ENCODE results near the gene HEATR3.

HEATR3 gene

GRCh38 chr16:50065624-50066481 lies at the start of gene HEATR3:
HEATR3 (plus strand) TSS chr16:50065970; CDS start chr16:50066132, 162 bp downstream.
- Mint-ChIP-seq H3K27me3 (no peaks in the 10 kb centered on the region), H3K4me3 (peak within 1 kb of the TSS; percentile 84 to 93), H3K9me3 (no peaks in the 10 kb centered on the region), H3K27ac (peak within 1 kb of the TSS; percentile 92 to 97), H3K4me1 (peaks cover 41% of the 10 kb centered on the region)
- ATAC-seq (peak; percentile 91), DNase-seq (peak; percentile 94 to 95)

GRCh38 chr16:50017553-50017952 lies 48.2 kb upstream of the HEATR3 start:
- no peak overlapping the region for H3K4me3 Mint-ChIP-seq
- no peaks in the 10 kb centered on the region for H3K27me3 Mint-ChIP-seq
- no peaks in the 10 kb centered on the region for H3K4me1 Mint-ChIP-seq
- DNase-seq: no peak
- no peak overlapping the region for H3K27ac Mint-ChIP-seq
- ATAC-seq: no peak
- H3K9me3 Mint-ChIP-seq: no peaks in the 10 kb centered on the region

- peak in 1 of 2 donors; percentile 15 for DNase-seq
- Mint-ChIP-seq H3K27ac (no peak overlapping the region), H3K27me3 (no peaks in the 10 kb centered on the region), H3K4me1 (peaks cover 13% of the 10 kb centered on the region), H3K9me3 (no peaks in the 10 kb centered on the region), H3K4me3 (no peak overlapping the region)
- no peak for ATAC-seq
Measured at GRCh38 chr16:50021544-50021943, 44.2 kb upstream of the HEATR3 start.

- no peak overlapping the region for H3K27ac Mint-ChIP-seq
- H3K27me3 Mint-ChIP-seq: no peaks in the 10 kb centered on the region
- no peaks in the 10 kb centered on the region for H3K9me3 Mint-ChIP-seq
- H3K4me1 Mint-ChIP-seq: peaks cover 19% of the 10 kb centered on the region
- ATAC-seq: no peak
- H3K4me3 Mint-ChIP-seq: no peak overlapping the region
- no peak for DNase-seq
Measured at GRCh38 chr16:50023641-50024040, 42.1 kb upstream of the HEATR3 start.

GRCh38 chr16:50024207-50024606 lies 41.6 kb upstream of the HEATR3 start:
- H3K27me3 Mint-ChIP-seq: no peaks in the 10 kb centered on the region
- H3K9me3 Mint-ChIP-seq: no peaks in the 10 kb centered on the region
- peak overlapping the region in 1 of 2 donors; percentile 96 for H3K27ac Mint-ChIP-seq
- peaks cover 19% of the 10 kb centered on the region for H3K4me1 Mint-ChIP-seq
- H3K4me3 Mint-ChIP-seq: peak overlapping the region; percentile 93 to 95
- ATAC-seq: no peak
- no peak for DNase-seq

GRCh38 chr16:50024684-50025536 lies 40.9 kb upstream of the HEATR3 start, which contains the start of gene CNEP1R1:
CNEP1R1 (plus strand) TSS chr16:50025225; CDS start chr16:50025316, 91 bp downstream.
- no peaks in the 10 kb centered on the region for H3K27me3 Mint-ChIP-seq
- DNase-seq (peak; percentile 93 to 96), ATAC-seq (peak; percentile 100)
- no peaks in the 10 kb centered on the region for H3K9me3 Mint-ChIP-seq
- peak within 1 kb of the TSS; percentile 95 to 96 for H3K27ac Mint-ChIP-seq
- peak within 1 kb of the TSS; percentile 93 to 95 for H3K4me3 Mint-ChIP-seq
- peaks cover 19% of the 10 kb centered on the region for H3K4me1 Mint-ChIP-seq

GRCh38 chr16:50025537-50025931 lies 40.2 kb upstream of the HEATR3 start:
- Mint-ChIP-seq H3K9me3 (no peaks in the 10 kb centered on the region), H3K4me1 (peaks cover 19% of the 10 kb centered on the region), H3K27ac (peak overlapping the region; percentile 95 to 96), H3K27me3 (no peaks in the 10 kb centered on the region), H3K4me3 (peak overlapping the region; percentile 93 to 95)
- ATAC-seq: peak; percentile 17
- DNase-seq: peak in 1 of 2 donors; percentile 34

GRCh38 chr16:50027829-50028228 lies 37.9 kb upstream of the HEATR3 start:
- peaks cover 19% of the 10 kb centered on the region for H3K4me1 Mint-ChIP-seq
- peak overlapping the region in 1 of 2 donors; percentile 88 for H3K27ac Mint-ChIP-seq
- H3K27me3 Mint-ChIP-seq: no peaks in the 10 kb centered on the region
- ATAC-seq (no peak), DNase-seq (no peak)
- no peaks in the 10 kb centered on the region for H3K9me3 Mint-ChIP-seq
- H3K4me3 Mint-ChIP-seq: no peak overlapping the region

- peaks cover 18% of the 10 kb centered on the region for H3K4me1 Mint-ChIP-seq
- ATAC-seq (no peak), DNase-seq (no peak)
- H3K27ac Mint-ChIP-seq: no peak overlapping the region
- no peak overlapping the region for H3K4me3 Mint-ChIP-seq
- H3K9me3 Mint-ChIP-seq: no peaks in the 10 kb centered on the region
- H3K27me3 Mint-ChIP-seq: no peaks in the 10 kb centered on the region
Measured at GRCh38 chr16:50035468-50035992, 30.2 kb upstream of the HEATR3 start.

GRCh38 chr16:50036426-50036825 lies 29.3 kb upstream of the HEATR3 start:
- Mint-ChIP-seq H3K4me1 (peaks cover 18% of the 10 kb centered on the region), H3K4me3 (no peak overlapping the region), H3K9me3 (no peaks in the 10 kb centered on the region), H3K27ac (no peak overlapping the region), H3K27me3 (no peaks in the 10 kb centered on the region)
- ATAC-seq (no peak), DNase-seq (no peak)

GRCh38 chr16:50037662-50038220 lies 28.0 kb upstream of the HEATR3 start:
- H3K4me1 Mint-ChIP-seq: peaks cover 18% of the 10 kb centered on the region
- ATAC-seq (no peak), DNase-seq (no peak)
- peaks cover 3% of the 10 kb centered on the region for H3K27me3 Mint-ChIP-seq
- H3K9me3 Mint-ChIP-seq: no peaks in the 10 kb centered on the region
- no peak overlapping the region for H3K27ac Mint-ChIP-seq
- no peak overlapping the region for H3K4me3 Mint-ChIP-seq

GRCh38 chr16:50038286-50038685 lies 27.5 kb upstream of the HEATR3 start:
- no peak overlapping the region for H3K4me3 Mint-ChIP-seq
- DNase-seq: no peak
- no peak for ATAC-seq
- H3K9me3 Mint-ChIP-seq: no peaks in the 10 kb centered on the region
- H3K4me1 Mint-ChIP-seq: peaks cover 18% of the 10 kb centered on the region
- H3K27ac Mint-ChIP-seq: peak overlapping the region; percentile 6 to 63
- peaks cover 9% of the 10 kb centered on the region for H3K27me3 Mint-ChIP-seq

- no peak for ATAC-seq
- no peak for DNase-seq
- peaks cover 15% of the 10 kb centered on the region for H3K27me3 Mint-ChIP-seq
- H3K27ac Mint-ChIP-seq: peak overlapping the region in 1 of 2 donors; percentile 6
- no peaks in the 10 kb centered on the region for H3K9me3 Mint-ChIP-seq
- no peak overlapping the region for H3K4me3 Mint-ChIP-seq
- H3K4me1 Mint-ChIP-seq: peaks cover 18% of the 10 kb centered on the region
Measured at GRCh38 chr16:50038756-50039529, 26.8 kb upstream of the HEATR3 start.

- H3K4me3 Mint-ChIP-seq: no peak overlapping the region
- H3K27me3 Mint-ChIP-seq: peaks cover 15% of the 10 kb centered on the region
- H3K27ac Mint-ChIP-seq: no peak overlapping the region
- no peak for ATAC-seq
- DNase-seq: no peak
- peaks cover 18% of the 10 kb centered on the region for H3K4me1 Mint-ChIP-seq
- H3K9me3 Mint-ChIP-seq: no peaks in the 10 kb centered on the region
Measured at GRCh38 chr16:50040018-50040417, 25.8 kb upstream of the HEATR3 start.

- no peak overlapping the region for H3K4me3 Mint-ChIP-seq
- peaks cover 15% of the 10 kb centered on the region for H3K27me3 Mint-ChIP-seq
- no peak overlapping the region for H3K27ac Mint-ChIP-seq
- H3K4me1 Mint-ChIP-seq: peaks cover 18% of the 10 kb centered on the region
- no peak for DNase-seq
- no peak for ATAC-seq
- H3K9me3 Mint-ChIP-seq: no peaks in the 10 kb centered on the region
Measured at GRCh38 chr16:50040710-50041109, 25.1 kb upstream of the HEATR3 start.
